Regular cardiac myocyte (primary cell): ENCODE results near the gene LIPT2. TPM values are rescaled to one million over a fixed set of nuclear protein-coding genes. Genes with fewer than 3 reads are reported as not detected.

Experiments used
- total RNA-seq: library from RNA; depleted of rRNA; stranded (reverse); fragments of >200 nt; gene quantifications from 2 replicates; pipeline ENCODE4 v1.2.3, GENCODE V29; 2014

The LIPT2 gene
- 1.5 and 4.2 TPM in 2 replicates for total RNA-seq

GRCh38 chr11:74492974-74493790 is at the start of gene LIPT2:
Gene LIPT2 (minus strand): TSS chr11:74493724. CDS start chr11:74493703, 21 bp downstream.

GRCh38 chr11:74466916-74467885 is 26.3 kb downstream of the LIPT2 start, which contains the start of gene KCNE3:
Gene KCNE3 (minus strand): TSS chr11:74467549. CDS start chr11:74457563, 9,986 bp downstream.

Other genes starting within 250 kb of the LIPT2 start
- gene P4HA3, start 182.1 kb downstream of the LIPT2 start, total RNA-seq, result 13.4 and 47.9 TPM in 2 replicates
- 5.0 and 9.3 TPM in 2 replicates for gene PGM2L1, start 95.3 kb downstream of the LIPT2 start, total RNA-seq
- gene KCNE3, start 26.2 kb downstream of the LIPT2 start, total RNA-seq, result 0.58 and 3.4 TPM in 2 replicates
- 11.8 and 14.0 TPM in 2 replicates for gene POLD3, start 98.9 kb upstream of the LIPT2 start, total RNA-seq
- gene CHRDL2, start 237.7 kb upstream of the LIPT2 start, total RNA-seq, result under 0.01 TPM in 1 of 2 replicates, not detected in the other